ENCODE results near the gene KRT73. TPM values are rescaled to one million over a fixed set of nuclear protein-coding genes. Genes with fewer than 3 reads are reported as not detected.

Gene KRT73
- total RNA-seq, 1 experiment from 2014 or later = not detected

DNA sequence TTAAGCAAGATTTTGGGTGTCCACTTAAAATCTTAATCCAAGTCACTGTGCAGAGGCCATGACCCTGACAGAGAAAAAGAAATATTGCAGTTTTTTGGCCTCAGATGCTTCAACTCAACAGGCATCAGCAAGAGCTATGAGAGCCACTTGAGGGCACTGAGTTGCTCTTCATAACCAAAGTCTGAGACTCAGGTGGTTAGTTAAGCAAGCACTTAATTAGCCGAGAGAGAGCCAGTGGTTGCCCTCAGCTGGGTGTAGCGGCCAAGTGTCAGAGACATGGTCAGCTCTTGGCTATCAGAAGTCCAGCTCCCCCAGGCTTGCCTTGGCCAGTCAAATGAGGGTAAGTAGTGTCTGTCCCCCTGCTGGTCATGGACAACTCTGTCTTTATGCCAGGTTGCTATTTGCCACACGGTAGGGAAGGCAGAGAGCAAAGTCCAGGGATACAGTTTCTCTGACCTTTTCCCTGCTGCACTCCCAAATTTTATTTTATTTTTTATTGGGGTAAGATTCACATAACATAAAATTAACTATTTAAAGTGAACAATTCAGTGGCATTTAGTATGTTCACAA lies 56.4 kb downstream of the KRT73 start (continued):
- TF ChIP-seq USF2 (CRISPR knock-in tag; IDR thresholded peaks at IDR 0.05) (no peak), TEAD1 (CRISPR knock-in tag; IDR thresholded peaks at IDR 0.05) (no peak), NFYB (CRISPR knock-in tag; conservative IDR thresholded peaks at IDR 0.05; ENCODE audit: low read depth) (no peak)

DNA sequence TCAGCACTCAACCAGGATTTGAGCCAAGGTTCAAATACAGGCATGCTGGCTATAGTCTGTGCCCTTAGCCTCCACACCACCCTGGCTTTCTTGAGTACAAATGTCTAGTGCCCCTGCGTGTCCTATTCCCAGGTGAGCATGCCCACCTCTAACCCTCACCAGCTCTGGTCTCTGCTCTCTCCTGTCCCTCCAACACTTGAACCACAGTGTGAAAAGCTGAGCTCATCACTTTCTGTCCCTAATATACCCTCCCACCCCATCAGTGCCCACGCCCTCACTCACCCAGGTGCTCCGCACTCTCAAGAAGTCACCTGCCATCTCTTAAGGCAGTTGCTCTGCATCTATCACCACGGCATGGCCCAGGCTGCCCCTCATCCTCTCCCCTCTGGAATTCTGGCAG lies 58.4 kb downstream of the KRT73 start:
- H3K4me3 Mint-ChIP-seq = no peak overlapping the region
- DNase-seq (ENCODE audit: low spot score) (no peak), ATAC-seq (no peak)
- ChIA-PET CTCF (interaction anchor here (1.3 to 3.2 kb wide), 3 partner anchors 14 to 164 kb away, joined by 4 to 24 read pairs (median 5); no protein-coding TSS in a partner anchor), POLR2A (no interaction called here)
- no peaks in the 10 kb centered on the region for H3K4me1 Mint-ChIP-seq
- TF ChIP-seq, protein P1, sequence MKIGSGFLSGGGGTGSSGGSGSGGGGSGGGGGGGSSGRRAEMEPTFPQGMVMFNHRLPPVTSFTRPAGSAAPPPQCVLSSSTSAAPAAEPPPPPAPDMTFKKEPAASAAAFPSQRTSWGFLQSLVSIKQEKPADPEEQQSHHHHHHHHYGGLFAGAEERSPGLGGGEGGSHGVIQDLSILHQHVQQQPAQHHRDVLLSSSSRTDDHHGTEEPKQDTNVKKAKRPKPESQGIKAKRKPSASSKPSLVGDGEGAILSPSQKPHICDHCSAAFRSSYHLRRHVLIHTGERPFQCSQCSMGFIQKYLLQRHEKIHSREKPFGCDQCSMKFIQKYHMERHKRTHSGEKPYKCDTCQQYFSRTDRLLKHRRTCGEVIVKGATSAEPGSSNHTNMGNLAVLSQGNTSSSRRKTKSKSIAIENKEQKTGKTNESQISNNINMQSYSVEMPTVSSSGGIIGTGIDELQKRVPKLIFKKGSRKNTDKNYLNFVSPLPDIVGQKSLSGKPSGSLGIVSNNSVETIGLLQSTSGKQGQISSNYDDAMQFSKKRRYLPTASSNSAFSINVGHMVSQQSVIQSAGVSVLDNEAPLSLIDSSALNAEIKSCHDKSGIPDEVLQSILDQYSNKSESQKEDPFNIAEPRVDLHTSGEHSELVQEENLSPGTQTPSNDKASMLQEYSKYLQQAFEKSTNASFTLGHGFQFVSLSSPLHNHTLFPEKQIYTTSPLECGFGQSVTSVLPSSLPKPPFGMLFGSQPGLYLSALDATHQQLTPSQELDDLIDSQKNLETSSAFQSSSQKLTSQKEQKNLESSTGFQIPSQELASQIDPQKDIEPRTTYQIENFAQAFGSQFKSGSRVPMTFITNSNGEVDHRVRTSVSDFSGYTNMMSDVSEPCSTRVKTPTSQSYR (CRISPR knock-in tag; IDR thresholded peaks at IDR 0.05) = no peak
- TF ChIP-seq, protein P2, sequence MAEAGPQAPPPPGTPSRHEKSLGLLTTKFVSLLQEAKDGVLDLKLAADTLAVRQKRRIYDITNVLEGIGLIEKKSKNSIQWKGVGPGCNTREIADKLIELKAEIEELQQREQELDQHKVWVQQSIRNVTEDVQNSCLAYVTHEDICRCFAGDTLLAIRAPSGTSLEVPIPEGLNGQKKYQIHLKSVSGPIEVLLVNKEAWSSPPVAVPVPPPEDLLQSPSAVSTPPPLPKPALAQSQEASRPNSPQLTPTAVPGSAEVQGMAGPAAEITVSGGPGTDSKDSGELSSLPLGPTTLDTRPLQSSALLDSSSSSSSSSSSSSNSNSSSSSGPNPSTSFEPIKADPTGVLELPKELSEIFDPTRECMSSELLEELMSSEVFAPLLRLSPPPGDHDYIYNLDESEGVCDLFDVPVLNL (CRISPR knock-in tag; IDR thresholded peaks at IDR 0.05; ENCODE audit: borderline replicate concordance, low read depth) = no peak
- TF ChIP-seq, protein P3, sequence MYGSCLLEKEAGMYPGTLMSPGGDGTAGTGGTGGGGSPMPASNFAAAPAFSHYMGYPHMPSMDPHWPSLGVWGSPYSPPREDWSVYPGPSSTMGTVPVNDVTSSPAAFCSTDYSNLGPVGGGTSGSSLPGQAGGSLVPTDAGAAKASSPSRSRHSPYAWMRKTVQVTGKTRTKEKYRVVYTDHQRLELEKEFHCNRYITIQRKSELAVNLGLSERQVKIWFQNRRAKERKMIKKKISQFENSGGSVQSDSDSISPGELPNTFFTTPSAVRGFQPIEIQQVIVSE (CRISPR knock-in tag; IDR thresholded peaks at IDR 0.05; ENCODE audit: borderline replicate concordance) = no peak
- TF ChIP-seq ZNF219 (CRISPR knock-in tag; IDR thresholded peaks at IDR 0.05; ENCODE audit: borderline replicate concordance) (no peak), CBFB (CRISPR knock-in tag; IDR thresholded peaks at IDR 0.05; ENCODE audit: low read depth) (no peak), JUN (CRISPR knock-in tag; IDR thresholded peaks at IDR 0.05) (no peak), FOXP1 (CRISPR knock-in tag; IDR thresholded peaks at IDR 0.05; ENCODE audit: borderline replicate concordance) (no peak), AFF4 (CRISPR knock-in tag; IDR thresholded peaks at IDR 0.05; ENCODE audit: borderline replicate concordance) (no peak), ATF2 (CRISPR knock-in tag; IDR thresholded peaks at IDR 0.05; ENCODE audit: borderline replicate concordance, low read depth) (no peak), NFATC4 (CRISPR knock-in tag; IDR thresholded peaks at IDR 0.05) (no peak), OVOL2 (CRISPR knock-in tag; IDR thresholded peaks at IDR 0.05; ENCODE audit: borderline replicate concordance) (no peak)
- TF ChIP-seq, protein P4, sequence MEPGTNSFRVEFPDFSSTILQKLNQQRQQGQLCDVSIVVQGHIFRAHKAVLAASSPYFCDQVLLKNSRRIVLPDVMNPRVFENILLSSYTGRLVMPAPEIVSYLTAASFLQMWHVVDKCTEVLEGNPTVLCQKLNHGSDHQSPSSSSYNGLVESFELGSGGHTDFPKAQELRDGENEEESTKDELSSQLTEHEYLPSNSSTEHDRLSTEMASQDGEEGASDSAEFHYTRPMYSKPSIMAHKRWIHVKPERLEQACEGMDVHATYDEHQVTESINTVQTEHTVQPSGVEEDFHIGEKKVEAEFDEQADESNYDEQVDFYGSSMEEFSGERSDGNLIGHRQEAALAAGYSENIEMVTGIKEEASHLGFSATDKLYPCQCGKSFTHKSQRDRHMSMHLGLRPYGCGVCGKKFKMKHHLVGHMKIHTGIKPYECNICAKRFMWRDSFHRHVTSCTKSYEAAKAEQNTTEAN (CRISPR knock-in tag; IDR thresholded peaks at IDR 0.05) = no peak
- H3K9me3 Mint-ChIP-seq = no peaks in the 10 kb centered on the region
- H3K36me3 Mint-ChIP-seq = no peaks in the 10 kb centered on the region
- H3K27me3 Mint-ChIP-seq (ENCODE audit: low read depth) = peaks cover 2% of the 10 kb centered on the region; the same call in 1 of the 2 replicates
- H3K27ac Mint-ChIP-seq = no peak overlapping the region
